KOPT-K1 (cell line): ENCODE results near the gene TENM4.

ENCODE experiments used
- H3K27ac ChIP-seq: fragments of 200-600 bp; sonication (generic); 2 replicates; pipeline ENCODE4 v1.5.1; 2016; ENCODE audit warnings: antibody characterized with exemption, mild to moderate bottlenecking, low read depth, low read length; ENCODE audit not compliant: poor library complexity, severe bottlenecking
- H3K36me3 ChIP-seq: fragments of 200-600 bp; sonication (generic); 2 replicates; pipeline ENCODE4 v1.5.1; 2017; ENCODE audit warnings: antibody characterized with exemption, mild to moderate bottlenecking, low read length, moderate library complexity; ENCODE audit not compliant: insufficient read depth
- H3K9me3 ChIP-seq: fragments of 200-600 bp; sonication (generic); 2 replicates; pipeline ENCODE4 v1.5.1; 2017; ENCODE audit warnings: antibody characterized with exemption, low read length, mild to moderate bottlenecking; ENCODE audit not compliant: insufficient read depth, poor library complexity, severe bottlenecking

TENM4 gene

GRCh38 chr11:79437278-79437980 is 3.4 kb downstream of the TENM4 start:
- no peak overlapping the region for H3K27ac ChIP-seq
- H3K9me3 ChIP-seq: no peaks in the 10 kb centered on the region
- H3K36me3 ChIP-seq: no peaks in the 10 kb centered on the region

- Histone ChIP-seq H3K36me3 (no peaks in the 10 kb centered on the region), H3K27ac (no peak overlapping the region), H3K9me3 (no peaks in the 10 kb centered on the region)
These were observed 3.9 kb downstream of the TENM4 start for GRCh38 chr11:79436919-79437277.

- no peaks in the 10 kb centered on the region for H3K9me3 ChIP-seq
- no peak overlapping the region for H3K27ac ChIP-seq
- no peaks in the 10 kb centered on the region for H3K36me3 ChIP-seq
These were observed 6.5 kb downstream of the TENM4 start for GRCh38 chr11:79434283-79434682.

- Histone ChIP-seq H3K36me3 (no peaks in the 10 kb centered on the region), H3K27ac (no peak overlapping the region), H3K9me3 (no peaks in the 10 kb centered on the region)
These were observed 8.7 kb downstream of the TENM4 start for GRCh38 chr11:79432138-79432537.

- no peak overlapping the region for H3K27ac ChIP-seq
- no peaks in the 10 kb centered on the region for H3K9me3 ChIP-seq
- H3K36me3 ChIP-seq: no peaks in the 10 kb centered on the region
These were observed 9.3 kb downstream of the TENM4 start for GRCh38 chr11:79431535-79431934.

- H3K36me3 ChIP-seq: no peaks in the 10 kb centered on the region
- no peak overlapping the region for H3K27ac ChIP-seq
- no peaks in the 10 kb centered on the region for H3K9me3 ChIP-seq
These were observed 10.6 kb downstream of the TENM4 start for GRCh38 chr11:79430280-79430679.

GRCh38 chr11:79428406-79428805 is 12.4 kb downstream of the TENM4 start:
- Histone ChIP-seq H3K27ac (no peak overlapping the region), H3K9me3 (no peaks in the 10 kb centered on the region), H3K36me3 (no peaks in the 10 kb centered on the region)

- Histone ChIP-seq H3K9me3 (no peaks in the 10 kb centered on the region), H3K27ac (no peak overlapping the region), H3K36me3 (no peaks in the 10 kb centered on the region)
These were observed 13.1 kb downstream of the TENM4 start for GRCh38 chr11:79427611-79428327.

- H3K36me3 ChIP-seq: no peaks in the 10 kb centered on the region
- H3K9me3 ChIP-seq: no peaks in the 10 kb centered on the region
- H3K27ac ChIP-seq: no peak overlapping the region
These were observed 13.7 kb downstream of the TENM4 start for GRCh38 chr11:79427126-79427525.

GRCh38 chr11:79425463-79425862 is 15.4 kb downstream of the TENM4 start:
- no peak overlapping the region for H3K27ac ChIP-seq
- H3K36me3 ChIP-seq: no peaks in the 10 kb centered on the region
- H3K9me3 ChIP-seq: no peaks in the 10 kb centered on the region

- Histone ChIP-seq H3K9me3 (no peaks in the 10 kb centered on the region), H3K27ac (no peak overlapping the region), H3K36me3 (no peaks in the 10 kb centered on the region)
These were observed 17.1 kb downstream of the TENM4 start for GRCh38 chr11:79423736-79424135.

GRCh38 chr11:79422866-79423265 is 18.0 kb downstream of the TENM4 start:
- Histone ChIP-seq H3K36me3 (no peaks in the 10 kb centered on the region), H3K27ac (no peak overlapping the region), H3K9me3 (no peaks in the 10 kb centered on the region)

GRCh38 chr11:79421820-79422219 is 19.0 kb downstream of the TENM4 start:
- Histone ChIP-seq H3K36me3 (no peaks in the 10 kb centered on the region), H3K9me3 (no peaks in the 10 kb centered on the region), H3K27ac (no peak overlapping the region)

- H3K27ac ChIP-seq: no peak overlapping the region
- no peaks in the 10 kb centered on the region for H3K36me3 ChIP-seq
- H3K9me3 ChIP-seq: peaks cover 9% of the 10 kb centered on the region
These were observed 21.7 kb downstream of the TENM4 start for GRCh38 chr11:79419120-79419519.

GRCh38 chr11:79418241-79418640 is 22.6 kb downstream of the TENM4 start:
- Histone ChIP-seq H3K9me3 (peaks cover 9% of the 10 kb centered on the region), H3K36me3 (no peaks in the 10 kb centered on the region), H3K27ac (no peak overlapping the region)
